ENCODE data around the gene PAWR. TPM values are rescaled to one million over a fixed set of nuclear protein-coding genes. Genes with fewer than 3 reads are reported as not detected.
"Not testable (repeated sequence)": the region's sequence is repeated elsewhere in the genome, so short reads cannot be mapped to it uniquely, and the experiment has no call there.

Gene PAWR
- total RNA-seq, 1 donor from 2014 or later = 63.4 TPM

DNA sequence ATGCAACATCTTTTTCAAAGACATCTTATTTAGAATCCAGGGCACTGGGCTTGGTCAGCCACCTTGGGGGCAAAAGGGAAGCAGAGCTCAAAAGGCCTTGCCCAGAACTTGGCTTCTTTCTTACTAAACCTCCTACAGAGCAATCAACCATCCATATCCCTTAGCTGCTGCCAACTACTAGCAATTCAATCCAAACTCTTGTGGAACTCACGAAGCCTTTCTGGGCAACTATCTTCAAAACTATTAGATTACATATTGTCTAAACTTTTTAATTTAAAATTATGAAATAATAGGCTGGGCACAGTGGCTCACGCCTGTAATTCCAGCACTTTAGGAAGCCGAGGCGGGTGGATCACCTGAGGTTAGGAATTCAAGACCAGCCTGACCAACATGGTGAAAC is 95.5 kb downstream of the PAWR start:
- DNase-seq (ENCODE audit: low read depth in 2 of 2) = no peak

DNA sequence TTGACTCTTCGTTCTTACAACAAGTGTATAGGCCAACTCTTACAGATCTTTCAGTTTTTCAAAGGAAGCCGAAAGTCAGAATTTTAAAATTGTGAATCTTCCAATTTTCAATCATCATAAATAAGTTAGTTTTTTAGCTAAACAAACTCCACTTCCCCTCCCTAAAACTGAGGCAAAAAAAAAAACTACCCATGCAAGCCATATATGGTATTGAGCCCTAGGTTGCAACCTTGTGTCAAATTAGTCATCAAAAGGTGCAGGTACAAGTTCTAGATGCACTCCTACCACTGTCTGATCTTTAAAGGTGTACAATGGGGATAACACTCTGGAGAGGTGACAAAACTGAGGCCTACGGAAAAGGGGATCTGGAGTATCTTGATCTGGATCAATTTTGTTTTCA is 97.9 kb downstream of the PAWR start:
- no peak for DNase-seq (ENCODE audit: low read depth in 2 of 2)

DNA sequence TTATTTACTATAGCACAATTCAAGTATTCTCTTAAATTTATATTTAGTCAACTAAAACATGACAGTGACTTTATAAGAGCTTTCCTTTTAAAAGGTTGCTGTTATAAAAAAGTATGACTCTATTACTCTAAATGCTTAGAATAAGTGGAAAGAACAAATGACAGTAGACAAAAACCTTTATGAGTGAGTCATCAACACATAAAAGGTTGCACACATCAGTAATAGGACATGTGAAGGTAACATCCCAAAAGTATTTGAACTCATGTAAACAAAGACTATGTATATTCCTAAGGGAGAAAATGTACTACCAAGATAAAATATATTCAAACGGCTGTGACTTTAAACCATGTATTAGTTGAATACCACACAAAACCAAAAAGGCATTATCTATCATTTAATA is 98.8 kb downstream of the PAWR start:
- DNase-seq (ENCODE audit: low read depth in 2 of 2) = no peak

DNA sequence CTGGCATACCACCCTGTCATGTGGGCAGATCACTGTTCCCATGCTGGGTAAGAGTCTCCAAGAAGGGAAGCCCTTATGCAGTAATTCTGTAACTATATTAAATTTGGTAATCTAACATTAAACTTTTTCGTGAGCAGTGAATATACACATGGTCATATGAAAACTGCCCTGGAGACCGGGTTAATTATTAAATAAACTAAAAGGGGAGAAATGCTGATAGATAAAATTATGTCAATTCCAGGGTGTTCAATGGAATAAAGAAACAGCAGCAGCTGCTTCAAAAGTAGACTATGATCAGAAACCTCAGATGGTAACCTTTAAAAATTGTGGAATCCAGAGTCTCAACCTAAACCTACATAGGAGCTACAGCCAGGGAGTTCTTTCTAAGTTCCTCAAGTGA is 100.0 kb downstream of the PAWR start:
- DNase-seq (ENCODE audit: low read depth in 2 of 2) = no peak

DNA sequence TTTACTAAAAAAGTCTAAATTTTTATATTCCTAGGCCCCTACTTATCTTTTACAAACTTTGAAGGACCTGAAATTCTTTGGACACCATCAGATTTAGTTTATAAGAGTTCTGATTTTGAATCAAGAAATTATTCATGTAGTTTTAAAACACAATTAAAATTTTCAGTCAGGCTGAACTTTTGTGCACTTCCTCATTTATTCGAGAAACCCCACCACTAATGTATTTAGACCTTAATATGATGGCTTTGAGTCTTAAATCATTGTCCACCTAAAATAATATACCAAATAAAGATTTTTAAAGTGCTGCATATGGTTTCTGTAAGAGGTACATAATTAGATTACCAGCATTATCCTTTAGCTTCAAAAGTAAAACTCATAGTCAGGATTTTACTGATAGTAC is 103.4 kb downstream of the PAWR start:
- no peak for DNase-seq (ENCODE audit: low read depth in 2 of 2)

DNA sequence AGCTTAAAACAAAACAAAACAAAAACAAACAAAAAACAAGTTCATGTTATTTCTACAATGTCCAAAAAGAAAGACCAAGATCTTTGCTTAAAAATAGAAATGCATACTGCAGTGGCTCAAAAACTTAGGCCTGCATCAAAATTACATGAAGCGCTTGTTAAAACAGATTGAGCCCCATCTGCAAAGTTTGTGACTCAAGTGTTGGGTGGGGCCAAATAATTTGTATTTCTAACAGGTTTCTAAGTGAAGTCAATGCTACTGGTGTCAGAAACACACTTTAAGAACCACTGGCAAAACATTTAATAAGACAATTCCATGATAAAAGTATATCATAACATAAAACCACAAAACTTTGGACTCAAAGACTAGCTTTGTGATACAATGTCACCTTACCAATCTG is 105.6 kb downstream of the PAWR start:
- DNase-seq (ENCODE audit: low read depth in 2 of 2) = no peak

DNA sequence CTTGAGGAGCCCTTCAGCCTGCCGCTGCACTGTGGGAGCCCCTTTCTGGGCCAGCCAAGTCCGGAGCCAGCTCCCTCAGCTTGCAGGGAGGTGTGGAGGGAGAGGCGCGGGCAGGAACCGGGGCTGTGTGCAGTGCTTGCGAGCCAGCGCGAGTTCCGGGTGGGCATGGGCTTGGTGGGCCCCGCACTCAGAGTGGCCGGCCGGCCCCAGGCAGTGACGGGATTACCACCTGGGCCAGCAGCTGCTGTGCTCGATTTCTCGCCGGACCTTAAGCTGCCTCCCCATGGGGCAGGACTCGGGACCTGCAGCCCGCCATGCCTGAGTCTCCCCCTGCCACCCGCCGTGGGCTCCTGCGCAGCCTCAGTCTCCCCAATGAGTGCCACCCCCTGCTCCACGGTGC is 116.9 kb downstream of the PAWR start:
- DNase-seq (ENCODE audit: low read depth in 2 of 2) = no peak

DNA sequence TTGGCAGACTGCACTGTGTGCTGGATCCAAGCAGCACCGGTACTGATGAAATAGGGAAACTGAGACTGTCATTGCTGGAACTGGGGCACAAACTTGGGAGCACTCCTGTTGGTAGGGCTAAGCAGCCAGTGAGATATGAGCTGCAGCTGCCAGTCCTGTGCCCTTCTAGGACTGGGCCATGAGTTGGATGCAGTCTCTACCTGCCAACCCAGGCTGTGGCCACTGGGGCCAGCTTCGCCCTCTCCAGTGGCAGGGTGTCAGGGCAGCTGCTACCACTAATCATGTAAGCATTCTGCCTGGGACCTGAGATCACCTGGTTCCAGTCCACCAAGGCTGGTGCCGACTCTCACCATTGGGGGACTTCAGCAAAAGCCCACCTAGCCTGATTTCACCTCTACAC is 121.1 kb downstream of the PAWR start:
- no peak for DNase-seq (ENCODE audit: low read depth in 2 of 2)

DNA sequence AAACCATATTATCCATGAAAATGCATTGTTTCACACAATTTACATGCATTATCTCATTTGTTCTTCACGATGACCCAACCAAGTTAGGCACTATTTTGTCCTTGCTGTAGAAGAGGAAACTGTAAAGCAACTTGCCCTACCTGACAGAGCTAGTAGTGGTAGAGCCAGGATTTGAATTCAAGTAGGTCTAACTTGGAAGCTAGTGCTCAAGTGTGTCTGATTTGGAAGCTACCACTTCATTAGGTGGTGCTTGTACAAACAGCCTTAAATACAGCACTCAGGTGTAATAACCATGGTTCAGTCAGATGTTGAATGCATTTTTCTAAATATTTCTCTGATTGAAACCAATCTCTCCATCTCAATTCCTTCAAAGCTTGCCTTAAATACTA is 123.6 kb downstream of the PAWR start:
- DNase-seq (ENCODE audit: low read depth in 2 of 2) = no peak

DNA sequence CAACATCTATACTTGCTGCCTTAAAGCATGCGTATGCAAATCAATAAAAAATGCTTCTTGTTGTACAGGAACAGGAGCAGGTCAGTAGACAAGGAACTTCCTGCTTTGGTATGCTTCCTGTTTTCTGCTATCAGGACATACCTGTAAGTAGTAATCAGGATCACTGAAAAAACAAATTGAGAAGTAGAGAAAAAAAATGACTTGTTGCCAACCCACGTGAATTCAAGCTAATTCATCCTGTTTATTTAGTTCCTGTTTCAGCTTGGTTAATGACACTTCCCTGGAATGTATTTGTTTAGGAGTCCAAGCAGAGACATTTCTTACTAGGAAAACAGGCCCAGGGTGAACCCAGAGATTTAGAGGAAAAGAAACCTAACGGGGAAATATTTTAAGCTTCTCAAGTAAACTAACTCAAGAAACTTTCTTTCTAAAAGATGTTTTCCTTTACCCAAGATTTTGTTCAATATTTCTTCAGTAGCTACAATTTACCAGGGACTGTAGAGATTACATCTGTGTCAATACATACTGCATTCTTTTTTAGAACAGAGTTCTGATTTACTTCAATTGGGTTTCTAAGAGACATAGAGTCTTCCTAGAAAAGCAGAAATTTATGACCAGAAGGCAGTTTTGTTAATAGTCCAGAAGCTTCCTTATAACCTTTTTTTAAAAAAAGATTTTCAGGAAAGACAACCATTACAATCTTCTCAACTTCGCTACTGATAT is 124.2 kb downstream of the PAWR start:
- DNase-seq (ENCODE audit: low read depth in 2 of 2) = peak; percentile 58 to 91

DNA sequence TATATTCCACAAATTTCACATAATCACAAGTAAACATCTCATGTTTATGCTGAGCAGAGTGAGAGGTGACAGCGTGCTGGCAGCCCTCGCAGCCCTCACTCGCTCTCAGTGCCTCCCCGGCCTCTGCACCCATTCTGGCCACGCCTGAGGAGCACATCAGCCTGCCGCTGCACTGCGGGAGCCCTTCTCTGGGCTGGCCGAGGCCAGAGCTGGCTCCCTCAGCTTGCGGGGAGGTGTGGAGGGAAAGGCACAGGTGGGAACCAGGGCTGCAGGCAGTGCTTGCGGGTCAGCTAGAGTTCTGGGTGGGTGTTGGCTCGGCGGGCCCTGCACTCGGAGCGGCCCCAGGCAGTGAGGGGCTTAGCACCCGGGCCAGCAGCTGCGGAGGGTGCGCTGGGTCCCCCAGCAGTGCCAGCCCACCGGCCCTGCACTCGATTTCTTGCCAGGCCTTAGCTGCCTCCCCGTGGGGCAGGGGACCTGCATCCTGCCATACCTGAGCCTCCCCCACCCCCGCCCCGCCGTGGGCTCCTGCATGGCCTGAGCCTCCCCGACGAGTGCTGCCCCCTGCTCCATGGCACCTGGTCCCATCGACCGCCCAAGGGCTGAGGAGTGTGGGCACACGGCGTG is 125.9 kb downstream of the PAWR start:
- not testable (repeated sequence) for DNase-seq (ENCODE audit: low read depth in 2 of 2)

DNA sequence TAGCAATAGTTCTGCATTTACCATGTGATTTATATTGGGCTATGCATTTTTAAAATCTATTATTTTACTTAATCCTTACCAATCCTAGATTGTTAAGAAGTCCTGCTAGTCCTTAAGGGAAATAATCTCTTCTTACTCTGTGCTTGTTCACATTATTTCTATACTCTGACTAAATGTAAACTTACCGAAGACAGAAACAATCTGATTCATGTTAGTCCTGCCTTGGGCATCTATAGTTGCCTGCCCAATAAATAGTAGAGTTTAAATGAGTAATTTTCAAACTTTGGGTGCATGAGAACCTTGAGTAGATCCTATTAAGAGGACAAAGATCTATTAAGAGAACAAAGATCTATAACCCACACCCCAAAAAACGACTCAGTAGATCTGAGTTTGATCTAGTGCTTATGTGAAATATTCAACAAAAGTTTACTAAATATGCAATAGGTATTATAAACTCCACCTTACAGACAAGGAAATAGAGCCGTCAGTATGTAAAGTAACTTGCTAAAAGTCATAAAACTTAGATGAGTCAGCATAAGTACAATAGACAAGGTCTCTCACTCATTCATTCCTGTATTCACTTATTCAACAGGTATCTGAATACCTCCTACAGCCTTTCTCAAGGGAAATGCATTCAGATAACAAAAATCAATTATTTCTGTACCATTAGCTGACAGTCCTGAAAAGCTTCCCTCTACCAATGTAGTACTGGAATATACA is 127.6 kb downstream of the PAWR start:
- no peak for DNase-seq (ENCODE audit: low read depth in 2 of 2)

DNA sequence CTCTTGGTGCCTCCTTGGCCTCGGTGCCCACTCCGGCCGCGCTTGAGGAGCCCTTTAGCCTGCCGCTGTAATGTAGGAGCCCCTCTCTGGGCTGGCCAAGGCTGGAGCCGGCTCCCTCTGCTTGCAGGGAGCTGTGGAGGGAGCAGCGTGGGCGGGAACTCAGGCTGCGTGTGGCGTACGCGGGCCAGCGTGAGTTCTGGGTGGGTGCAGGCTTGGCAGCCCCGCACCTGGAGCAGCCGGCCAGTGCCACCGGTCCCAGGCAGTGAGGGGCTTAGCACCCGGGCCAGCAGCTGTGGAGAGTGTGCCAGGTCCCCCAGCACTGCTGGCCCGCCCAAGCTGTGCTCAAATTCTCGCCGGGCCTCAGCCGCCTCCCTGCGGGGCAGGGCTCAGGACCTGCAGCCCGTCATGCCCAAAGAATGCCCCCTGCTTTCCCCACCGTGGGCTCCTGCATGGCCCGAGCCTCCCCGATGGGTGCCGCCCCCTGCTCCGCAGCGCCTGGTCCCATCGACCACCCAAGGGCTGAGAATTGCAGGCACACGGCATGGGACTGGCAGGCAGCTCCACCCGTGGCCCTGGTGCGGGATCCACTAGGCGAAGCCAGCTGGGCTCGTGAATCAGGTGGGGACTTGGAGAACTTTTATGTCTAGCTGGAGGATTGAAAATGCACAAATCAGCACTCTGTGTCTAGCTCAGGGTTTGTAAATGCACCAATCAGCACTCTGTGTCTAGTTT is 129.2 kb downstream of the PAWR start:
- no peak for DNase-seq (ENCODE audit: low read depth in 2 of 2)

DNA sequence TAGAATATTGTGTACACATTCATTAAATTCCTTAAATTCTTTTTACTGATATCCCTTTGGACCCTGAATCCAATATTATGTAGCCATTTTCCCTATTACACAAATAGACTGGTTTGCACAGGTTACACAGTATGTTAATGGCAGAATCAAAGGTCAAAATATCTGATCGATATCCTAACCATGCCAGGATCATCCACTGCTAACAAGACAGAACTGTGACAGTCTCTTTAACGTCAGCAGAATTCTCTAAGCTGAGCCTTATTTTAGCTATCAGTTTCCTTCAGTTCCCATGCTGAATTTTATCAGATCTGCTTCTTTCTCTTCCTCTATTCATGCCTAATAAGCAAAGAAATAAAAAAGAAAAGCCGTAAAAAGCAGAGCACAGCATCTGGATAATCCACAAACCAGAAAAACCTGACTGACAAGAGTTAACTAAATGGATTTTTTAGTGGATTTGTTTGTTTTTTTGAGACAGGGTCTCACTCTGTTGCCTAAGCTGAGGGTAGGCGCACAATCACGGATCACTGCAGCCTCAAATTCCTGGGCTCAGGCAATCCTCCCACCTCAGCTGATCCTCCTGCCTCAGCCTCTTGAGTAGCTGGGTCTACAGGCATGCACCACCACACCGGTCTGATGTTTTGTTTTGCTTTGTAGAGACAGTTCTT is 130.4 kb downstream of the PAWR start:
- no peak for DNase-seq (ENCODE audit: low read depth in 2 of 2)

DNA sequence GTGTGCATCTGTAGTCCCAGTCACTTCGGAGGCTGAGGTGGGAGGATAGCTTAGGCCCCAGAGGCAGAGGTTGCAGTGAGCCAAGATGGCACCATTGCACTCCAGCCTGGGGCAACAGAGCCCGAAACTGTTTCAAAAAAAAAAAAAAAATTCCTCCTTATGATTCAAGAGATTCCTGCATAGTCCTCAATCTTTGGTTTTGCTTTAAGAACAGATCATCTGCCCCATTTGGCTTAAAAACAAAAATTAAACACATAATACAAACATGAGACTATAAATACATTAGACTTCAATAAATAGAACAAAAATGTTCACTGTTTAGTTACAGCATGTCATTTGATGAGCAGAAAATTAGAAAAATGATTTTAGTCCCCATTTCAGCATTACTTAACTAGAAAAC is 131.2 kb downstream of the PAWR start:
- DNase-seq (ENCODE audit: low read depth in 2 of 2) = no peak

DNA sequence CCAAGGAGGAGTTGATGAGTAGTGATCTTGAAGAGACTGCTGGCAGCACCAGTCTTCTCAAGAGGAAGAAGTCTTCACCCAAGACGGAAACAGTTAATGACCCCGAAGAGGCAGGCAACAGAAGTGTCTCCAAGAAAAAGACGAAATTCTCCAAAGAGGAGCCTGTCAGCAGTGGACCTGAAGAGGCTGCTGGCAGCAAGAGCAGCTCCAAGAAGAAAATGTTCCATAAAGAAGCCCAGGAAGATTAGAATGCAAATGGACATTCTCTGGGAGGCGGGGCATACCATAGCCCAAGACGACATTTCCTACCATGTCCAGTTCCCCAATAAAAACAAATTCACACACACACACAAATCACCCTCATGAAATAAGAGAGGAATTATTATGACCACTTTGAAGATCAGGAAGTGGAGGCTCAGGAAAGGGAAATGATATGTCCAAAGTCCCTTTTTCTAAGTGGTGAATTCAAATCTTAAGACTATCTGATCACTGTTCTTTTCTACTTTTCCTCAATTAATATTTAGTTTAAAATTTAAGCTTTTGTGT is 131.8 kb downstream of the PAWR start:
- no peak for DNase-seq (ENCODE audit: low read depth in 2 of 2)

DNA sequence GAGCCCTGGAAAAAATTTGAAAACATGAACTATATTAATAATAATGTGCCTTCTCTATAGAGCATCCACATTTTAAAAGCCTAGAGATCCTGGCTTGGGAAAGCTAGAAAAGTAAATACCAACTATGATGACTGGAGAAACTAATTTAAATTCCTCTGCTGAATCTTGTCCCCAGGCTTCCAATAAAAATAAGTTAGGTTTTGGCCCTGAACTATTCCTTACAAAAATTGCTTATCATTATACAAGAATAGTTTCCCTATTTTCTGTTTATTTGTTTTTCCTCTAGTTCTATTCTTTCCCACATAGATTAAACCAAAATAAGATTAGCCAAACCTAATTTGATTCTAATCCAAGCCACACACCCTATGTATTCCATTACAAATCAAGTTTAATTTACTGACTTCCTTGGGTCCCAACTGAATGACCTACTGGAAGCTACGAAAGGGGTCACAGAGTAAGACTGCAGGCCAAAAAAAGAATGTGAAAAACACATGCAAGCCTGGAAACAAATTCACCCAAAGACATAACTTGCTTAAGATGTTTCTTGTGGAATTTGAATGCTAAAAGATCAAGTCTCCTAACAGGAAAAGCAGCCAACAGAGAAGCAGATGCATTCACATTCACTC is 133.0 kb downstream of the PAWR start:
- no peak for DNase-seq (ENCODE audit: low read depth in 2 of 2)

DNA sequence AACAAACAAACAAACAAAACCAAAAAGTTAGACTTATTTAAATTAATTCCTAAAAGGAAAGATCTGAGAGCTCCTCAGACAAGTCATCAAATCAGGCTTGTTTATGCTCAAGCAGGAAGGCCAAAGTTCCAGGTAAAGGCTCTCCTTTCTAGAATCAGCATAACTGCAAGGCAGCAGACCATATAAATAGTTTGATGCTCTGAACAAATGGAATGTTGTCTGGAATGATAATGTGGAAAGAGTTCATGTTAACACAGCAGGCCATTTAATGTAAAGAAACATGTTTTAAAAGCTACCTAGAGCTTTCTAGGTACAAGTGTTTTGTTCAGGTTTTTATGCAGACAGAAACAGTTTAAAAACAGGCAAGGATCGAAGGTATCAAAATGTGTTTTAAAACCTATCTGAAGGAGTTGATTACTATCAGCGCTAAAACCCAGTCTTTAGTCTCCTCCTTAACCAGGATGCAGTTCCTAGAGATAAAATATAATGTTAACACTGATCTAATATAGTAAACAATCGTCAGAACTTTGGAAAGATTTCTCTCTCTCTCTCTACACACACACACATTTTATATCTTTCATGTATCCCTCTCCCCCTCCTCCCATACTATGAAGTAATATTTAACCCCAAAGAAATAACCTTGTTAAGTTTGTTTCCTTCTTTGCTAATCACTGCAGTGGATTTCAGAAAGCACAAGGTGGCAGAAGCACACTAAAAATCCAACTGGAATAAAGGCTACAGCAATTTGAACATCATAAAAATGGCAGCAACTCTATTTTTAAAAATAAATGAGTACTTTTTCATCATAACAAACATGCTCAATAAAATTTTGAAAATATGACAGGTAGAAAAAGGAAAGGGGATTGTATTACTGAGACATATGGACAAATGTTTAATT is 135.5 kb downstream of the PAWR start:
- DNase-seq (ENCODE audit: low read depth in 2 of 2) = peak; percentile 59 to 67

DNA sequence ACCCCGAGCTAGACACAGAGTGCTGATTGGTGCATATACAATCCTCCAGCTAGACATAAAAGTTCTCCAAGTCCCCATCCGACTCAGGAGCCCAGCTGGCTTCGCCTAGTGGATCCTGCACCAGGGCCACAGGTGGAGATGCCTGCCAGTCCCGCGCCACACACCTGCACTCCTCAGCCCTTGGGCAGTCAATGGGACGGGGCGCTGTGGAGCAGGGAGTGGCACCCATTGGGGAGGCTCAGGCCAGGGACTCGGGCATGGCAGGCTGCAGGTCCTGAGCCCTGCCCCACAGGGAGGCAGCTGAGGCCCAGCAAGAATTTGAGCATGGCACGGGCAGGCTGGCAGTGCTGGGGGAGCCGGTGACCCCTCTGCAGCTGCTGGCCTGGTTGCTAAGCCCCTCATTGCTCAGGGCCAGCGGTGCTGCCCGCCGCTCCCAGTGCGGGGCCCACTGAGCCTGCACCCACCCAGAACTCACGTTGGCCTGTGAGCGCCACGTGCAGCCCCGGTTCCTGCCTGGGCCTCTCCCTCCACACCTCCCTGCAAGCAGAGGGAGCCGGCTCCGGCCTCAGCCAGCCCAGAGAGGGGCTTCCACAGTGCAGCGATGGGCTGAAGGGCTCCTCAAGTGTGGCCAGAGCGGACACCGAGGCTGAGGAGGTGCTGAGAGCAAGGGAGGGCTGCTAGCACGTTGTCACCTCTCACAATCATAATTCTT is 136.7 kb downstream of the PAWR start:
- DNase-seq (ENCODE audit: low read depth in 2 of 2) = no peak
